CD4-positive, alpha-beta T cell (primary cell): Measurements from ENCODE around the gene GADD45G. TPM values are rescaled to one million over a fixed set of nuclear protein-coding genes. Genes with fewer than 3 reads are reported as not detected.

Experiments used
- ATAC-seq: fragments of 200-7000 bp; cut with Tn5 transposase; one replicate; pipeline ENCODE4 v1.10.0; 2022; ENCODE audit warnings: mild to moderate bottlenecking; ENCODE audit not compliant: poor library complexity
- CTCF ChIA-PET: fragments of 350-600 bp; sonication (Branson Sonifier 250); formaldehyde crosslinking; loops from one replicate; lab custom pipeline; 2021; ENCODE audit warnings: antibody characterized with exemption, inconsistent platforms; lab: Charles Lee
- POLR2A ChIA-PET: fragments of 350-600 bp; sonication (Branson Sonifier 250); formaldehyde crosslinking; loops from one replicate; lab custom pipeline; 2021; ENCODE audit warnings: antibody characterized with exemption, inconsistent platforms; lab: Charles Lee
- DNase-seq, 14 experiments: peaks; one replicate each; pipeline ENCODE4 v3.0.0-alpha.2; 2013 to 2020; ENCODE audit warnings: mixed read lengths in 2 of 14
- H3K27ac ChIP-seq, 2 donors: one replicate each; pipeline versions ENCODE4 v1.5.1 to v1.7.0; 2013; ENCODE audit warnings: low read length in 2 of 2, low read depth in 1 of 2, mild to moderate bottlenecking in 1 of 2
- H3K27me3 ChIP-seq, 2 experiments: 1 replicate in 1 of 2; 2 replicates in 1 of 2; pipeline versions ENCODE4 v1.6.1 to v1.7.0; 2013; ENCODE audit warnings: low read length in 2 of 2, control low read depth in 1 of 2, mild to moderate bottlenecking in 1 of 2, moderate library complexity in 1 of 2; ENCODE audit not compliant: insufficient read depth in 2 of 2, control insufficient read depth in 1 of 2
- H3K36me3 ChIP-seq: one replicate; pipeline ENCODE4 v1.6.1; 2013; ENCODE audit warnings: low read length, control low read depth; ENCODE audit not compliant: insufficient read depth
- H3K4me1 ChIP-seq: one replicate; pipeline ENCODE4 v1.6.1; 2013; ENCODE audit warnings: low read length, control low read depth; ENCODE audit not compliant: insufficient read depth
- H3K4me3 ChIP-seq: one replicate; pipeline ENCODE4 v1.5.1; 2013; ENCODE audit warnings: mild to moderate bottlenecking, low read length, moderate library complexity
- H3K9me3 ChIP-seq, 2 experiments: 1 replicate in 1 of 2; 2 replicates in 1 of 2; pipeline versions ENCODE4 v1.6.1 to v1.7.0; 2013; ENCODE audit warnings: low read length in 2 of 2, mild to moderate bottlenecking in 2 of 2, control low read depth in 1 of 2, moderate library complexity in 1 of 2; ENCODE audit not compliant: control insufficient read depth in 1 of 2, insufficient read depth in 1 of 2
- H3K27ac Mint-ChIP-seq: one replicate; pipeline ENCODE4 v1.8.0; 2020; ENCODE audit warnings: mixed read lengths
- H3K27me3 Mint-ChIP-seq: one replicate; pipeline ENCODE4 v1.8.0; 2021; ENCODE audit warnings: mixed read lengths
- H3K36me3 Mint-ChIP-seq: one replicate; pipeline ENCODE4 v1.8.0; 2021; ENCODE audit warnings: low read depth, mixed read lengths
- H3K4me1 Mint-ChIP-seq: one replicate; pipeline ENCODE4 v1.8.0; 2021; ENCODE audit warnings: low read depth, mixed read lengths
- H3K4me3 Mint-ChIP-seq: one replicate; pipeline ENCODE4 v1.8.0; 2020; ENCODE audit warnings: mild to moderate bottlenecking, mixed read lengths
- H3K9me3 Mint-ChIP-seq: one replicate; pipeline ENCODE4 v1.8.0; 2020; ENCODE audit warnings: mixed read lengths
- CTCF ChIP-seq: fragments of 200-600 bp; IDR thresholded peaks from one replicate; pipeline ENCODE4 v1.8.0; 2022; ENCODE audit warnings: antibody characterized with exemption, mild to moderate bottlenecking
- intact Hi-C, 2 experiments: fragments of 100-400 bp; cut with DNase I in 1 of 2; cut with micrococcal nuclease in 1 of 2; formaldehyde crosslinking; loops; one replicate each; pipeline versions ENCODE4 v1.15.1 to v1.9.0; 2023 to 2025; cut with DNase I, micrococcal nuclease
- total RNA-seq, 174 experiments: library from RNA in 2 of 174; stranded (reverse) in 2 of 174; gene quantifications; one replicate each; pipeline ENCODE4 v1.2.3 and lab custom pipeline; 2021 to 2026

GADD45G gene
- total RNA-seq, 2 experiments from 2014 or later: 15.6 to 16.1 TPM

- Mint-ChIP-seq H3K36me3 (no peaks in the 10 kb centered on the region), H3K27me3 (no peaks in the 10 kb centered on the region), H3K4me1 (no peaks in the 10 kb centered on the region), H3K27ac (no peak overlapping the region), H3K9me3 (no peaks in the 10 kb centered on the region), H3K4me3 (no peak overlapping the region)
- ChIA-PET POLR2A (no interaction called here), CTCF (no interaction called here)
- H3K9me3 ChIP-seq: no peaks in the 10 kb centered on the region
- no peaks in the 10 kb centered on the region for H3K36me3 ChIP-seq
- ATAC-seq: no peak
- H3K4me1 ChIP-seq: no peaks in the 10 kb centered on the region
- peaks cover 0 to 2% of the 10 kb centered on the region in 2 experiments for H3K27me3 ChIP-seq
- H3K27ac ChIP-seq: no peak overlapping the region
- TF ChIP-seq CTCF: no peak
- H3K4me3 ChIP-seq: no peak overlapping the region
- no peak for DNase-seq
- intact Hi-C loops: no loop called here
Measured at GRCh38 chr9:89638893-89639292, 34.1 kb downstream of the GADD45G start.

- intact Hi-C loops: no loop called here
- no peak for TF ChIP-seq CTCF
- H3K4me3 ChIP-seq: no peak overlapping the region
- Mint-ChIP-seq H3K4me1 (no peaks in the 10 kb centered on the region), H3K36me3 (no peaks in the 10 kb centered on the region), H3K27me3 (no peaks in the 10 kb centered on the region), H3K9me3 (no peaks in the 10 kb centered on the region), H3K27ac (no peak overlapping the region), H3K4me3 (no peak overlapping the region)
- DNase-seq: no peak
- no peaks in the 10 kb centered on the region for H3K9me3 ChIP-seq
- no peaks in the 10 kb centered on the region for H3K27me3 ChIP-seq
- H3K4me1 ChIP-seq: no peaks in the 10 kb centered on the region
- CTCF ChIA-PET: no interaction called here
- ATAC-seq: no peak
- POLR2A ChIA-PET: no interaction called here
- no peak overlapping the region for H3K27ac ChIP-seq
- no peaks in the 10 kb centered on the region for H3K36me3 ChIP-seq
Measured at GRCh38 chr9:89639367-89639795, 34.6 kb downstream of the GADD45G start.

GRCh38 chr9:89639961-89640360, 35.1 kb downstream of the GADD45G start:
- H3K4me1 ChIP-seq: no peaks in the 10 kb centered on the region
- Mint-ChIP-seq H3K4me1 (no peaks in the 10 kb centered on the region), H3K36me3 (no peaks in the 10 kb centered on the region), H3K9me3 (no peaks in the 10 kb centered on the region), H3K27me3 (no peaks in the 10 kb centered on the region), H3K4me3 (no peak overlapping the region), H3K27ac (no peak overlapping the region)
- no peak overlapping the region for H3K27ac ChIP-seq
- no peaks in the 10 kb centered on the region for H3K9me3 ChIP-seq
- no peaks in the 10 kb centered on the region for H3K36me3 ChIP-seq
- TF ChIP-seq CTCF: no peak
- no peak for DNase-seq
- no peaks in the 10 kb centered on the region for H3K27me3 ChIP-seq
- intact Hi-C loops: no loop called here
- CTCF ChIA-PET: no interaction called here
- POLR2A ChIA-PET: no interaction called here
- no peak for ATAC-seq
- H3K4me3 ChIP-seq: no peak overlapping the region
